Activated T-cell treated with anti-CD3 and anti-CD28 coated beads, Interleukin-2, amount 50 U/mL, for 48 hours (primary cell): Measurements from ENCODE around the gene FHOD3.
A peak's percentile ranks its signal among the peaks of the same experiment; 100 is the strongest.
"Not testable (repeated sequence)": the region's sequence is repeated elsewhere in the genome, so short reads cannot be mapped to it uniquely, and the experiment has no call there.

Source experiments
- DNase-seq, 2 experiments: peaks; one replicate each; pipeline ENCODE4 v3.0.0-alpha.2; 2020

The FHOD3 gene

DNA sequence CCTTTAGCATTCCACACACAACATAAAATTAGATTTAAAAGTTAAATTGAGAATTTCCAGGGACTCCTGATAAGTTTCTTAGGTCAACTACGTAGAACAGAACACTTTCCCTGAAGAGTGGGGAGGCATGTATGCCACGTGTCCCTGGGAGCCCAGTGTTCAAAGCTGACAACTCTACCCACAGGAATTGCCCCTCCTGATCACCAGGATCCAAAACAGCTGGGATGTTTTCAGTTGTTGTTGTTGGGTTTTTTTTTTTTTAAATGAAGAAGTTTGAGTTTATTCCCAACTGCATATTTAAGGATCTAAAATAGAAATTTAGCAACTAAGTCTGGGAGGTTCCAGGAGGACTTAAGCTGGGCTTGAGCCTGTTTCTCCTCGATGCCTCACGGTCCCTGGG lies 430.8 kb downstream of the FHOD3 start:
- no peak for DNase-seq

DNA sequence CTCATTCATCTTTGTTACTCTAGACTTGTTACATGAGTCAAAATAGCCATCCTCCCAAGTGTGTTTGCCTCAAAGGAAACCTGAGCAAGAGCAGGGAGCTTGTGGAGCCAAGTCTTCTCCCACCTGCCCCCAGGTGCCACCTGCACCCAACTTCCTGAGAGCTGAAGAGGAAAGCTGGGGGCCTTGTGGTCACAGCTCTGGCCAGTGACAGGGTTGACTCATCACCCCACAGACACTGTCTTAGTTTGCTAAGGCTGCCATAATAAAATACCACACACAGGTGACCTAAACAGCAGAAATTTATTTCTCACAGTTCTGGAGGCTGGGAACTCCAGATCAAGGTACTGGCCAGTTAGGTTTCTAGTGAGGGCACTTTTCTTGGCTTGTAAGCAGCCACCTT lies 431.7 kb downstream of the FHOD3 start:
- DNase-seq, result no peak

DNA sequence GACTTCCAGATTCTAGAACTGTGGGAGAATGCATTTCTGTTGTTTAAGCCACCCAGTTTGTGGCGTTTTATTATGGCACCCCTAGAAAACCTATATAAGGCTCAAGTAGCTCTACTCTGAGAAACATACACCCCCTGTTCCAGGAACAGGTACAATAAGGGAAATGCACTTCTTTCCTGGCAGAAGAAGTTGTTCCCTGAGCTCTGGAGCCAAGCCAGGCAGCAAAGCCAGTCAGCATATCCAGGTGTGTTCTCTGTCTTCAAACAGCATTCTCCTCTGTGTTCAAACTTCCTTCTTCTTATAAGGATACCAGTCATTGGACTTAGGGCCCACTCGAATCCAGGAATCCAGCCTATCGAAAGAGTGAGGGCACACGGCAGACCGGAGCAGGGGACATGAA lies 434.8 kb downstream of the FHOD3 start:
- DNase-seq, result no peak

DNA sequence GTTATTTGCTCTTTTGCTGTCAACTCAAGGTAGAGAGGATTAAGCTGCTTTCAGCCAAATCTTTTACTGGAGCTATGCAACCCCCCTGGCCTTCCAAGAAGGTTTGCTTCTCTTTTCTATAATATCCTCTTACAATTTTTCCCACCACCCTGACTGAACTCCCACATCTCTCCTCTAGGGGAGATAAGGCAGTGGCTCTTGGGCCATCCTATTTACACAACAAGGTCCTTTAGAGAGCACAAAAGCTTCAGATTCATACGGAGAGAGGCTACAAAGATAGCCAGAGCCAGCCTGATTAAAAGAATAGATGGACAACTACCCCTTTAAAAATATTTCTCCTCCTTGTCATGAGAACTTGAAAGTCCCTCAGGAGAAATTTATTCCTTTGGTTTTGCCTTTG lies 435.6 kb downstream of the FHOD3 start:
- DNase-seq, result no peak

DNA sequence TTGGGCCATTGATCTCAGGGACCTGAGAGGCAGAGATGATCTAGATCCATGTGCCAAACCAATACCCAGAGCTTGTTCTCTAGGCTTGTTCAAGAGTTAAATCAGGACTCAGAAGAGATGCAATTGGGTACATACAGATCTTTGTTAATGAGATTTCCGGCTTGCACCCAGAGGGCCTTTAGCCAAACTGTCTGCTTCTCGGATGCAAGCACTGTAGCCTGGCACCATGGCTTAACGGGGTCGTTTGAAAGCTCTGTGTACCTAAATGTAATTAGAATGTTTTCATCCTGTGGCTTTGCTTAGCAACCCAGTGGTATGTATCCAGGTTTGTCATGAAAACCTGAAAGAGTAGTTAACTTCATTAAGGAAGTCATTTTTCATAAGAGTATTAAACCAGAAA lies 437.1 kb downstream of the FHOD3 start:
- no peak for DNase-seq

DNA sequence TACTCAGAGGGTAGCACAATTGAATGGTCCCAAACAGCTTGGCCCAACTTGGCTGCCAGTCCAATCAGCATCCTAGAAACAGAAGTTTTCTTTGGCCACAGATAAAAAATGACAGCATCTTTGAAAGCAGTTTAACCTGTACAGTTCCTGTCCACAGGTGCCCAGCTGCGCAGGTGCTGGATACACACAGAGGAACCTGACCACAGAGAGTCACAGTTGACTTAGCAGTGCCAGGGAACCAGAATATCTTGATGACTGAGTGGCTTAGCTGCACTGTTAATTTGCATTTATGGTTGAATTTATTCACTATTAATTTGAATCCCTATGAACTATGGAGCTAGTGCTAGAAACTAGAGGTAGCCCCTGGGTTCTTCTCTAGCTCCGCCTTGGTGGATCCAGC lies 437.6 kb downstream of the FHOD3 start:
- no peak for DNase-seq

DNA sequence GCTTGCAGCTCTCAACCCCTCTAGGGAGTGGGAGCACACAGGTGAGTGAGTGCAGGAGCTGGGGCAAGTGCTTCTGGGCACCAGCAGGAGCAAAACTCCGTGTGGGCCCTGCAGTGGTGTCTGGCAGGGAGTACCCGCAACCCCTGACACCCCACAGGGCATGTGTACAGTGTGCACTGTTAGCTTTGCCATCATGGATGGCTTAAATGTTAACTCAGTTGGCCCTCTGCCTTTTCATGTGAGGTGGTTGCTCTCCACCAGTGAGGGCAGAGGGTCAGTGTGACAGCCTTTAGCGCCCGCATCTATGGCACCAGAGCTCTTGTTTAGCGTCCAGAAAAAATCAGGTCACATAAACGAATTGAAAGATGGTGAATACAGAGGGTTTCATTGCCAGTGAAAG lies 438.6 kb downstream of the FHOD3 start:
- DNase-seq, result no peak

DNA sequence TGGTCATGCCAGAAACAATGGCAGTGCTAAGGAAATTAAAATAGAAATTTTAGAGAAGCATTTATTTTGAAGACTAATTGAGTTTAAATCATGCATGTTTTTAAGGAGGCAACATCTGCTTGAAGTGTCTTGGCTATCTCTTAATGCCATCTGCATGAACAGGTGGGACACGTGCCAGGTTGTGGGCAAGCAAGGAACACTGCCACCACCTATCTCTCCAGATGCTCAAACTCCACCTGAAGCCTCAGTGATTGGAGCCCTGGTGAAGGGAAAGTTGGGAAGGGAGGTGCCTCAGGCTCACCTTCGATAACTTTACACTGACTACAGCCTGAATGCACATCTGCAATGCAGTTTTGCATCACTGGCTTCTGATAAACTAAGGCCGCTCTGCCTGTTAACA lies 439.8 kb downstream of the FHOD3 start:
- no peak for DNase-seq

DNA sequence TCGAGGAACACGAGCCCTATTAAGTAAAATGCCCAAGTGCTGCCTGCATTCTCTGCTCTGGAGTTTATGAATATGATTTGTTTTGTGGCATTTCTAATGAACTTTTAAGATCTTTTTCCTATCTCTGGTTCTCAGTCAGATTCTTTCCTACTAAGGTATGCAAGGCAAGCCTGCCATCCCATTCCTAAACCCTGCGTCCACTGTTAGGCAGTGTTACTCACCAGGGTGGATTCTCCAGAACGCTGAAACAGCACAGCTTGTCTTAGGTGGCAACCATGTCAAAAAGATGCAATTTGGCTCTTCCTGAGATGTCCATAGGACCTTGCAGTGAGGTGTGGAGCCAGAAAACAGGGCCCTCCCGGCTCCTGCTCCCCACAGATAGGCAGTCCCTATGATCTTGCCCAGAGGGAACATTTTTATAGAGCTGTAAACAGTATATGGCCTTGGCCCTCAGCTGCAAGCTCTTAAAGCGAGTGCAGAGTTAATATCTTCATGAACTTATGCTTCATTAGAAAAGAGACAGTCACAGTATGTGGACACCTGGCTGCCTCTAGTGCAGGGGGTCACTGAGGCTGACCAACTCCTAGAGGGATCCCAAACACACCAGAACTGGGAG lies 446.9 kb downstream of the FHOD3 start:
- no peak for DNase-seq

DNA sequence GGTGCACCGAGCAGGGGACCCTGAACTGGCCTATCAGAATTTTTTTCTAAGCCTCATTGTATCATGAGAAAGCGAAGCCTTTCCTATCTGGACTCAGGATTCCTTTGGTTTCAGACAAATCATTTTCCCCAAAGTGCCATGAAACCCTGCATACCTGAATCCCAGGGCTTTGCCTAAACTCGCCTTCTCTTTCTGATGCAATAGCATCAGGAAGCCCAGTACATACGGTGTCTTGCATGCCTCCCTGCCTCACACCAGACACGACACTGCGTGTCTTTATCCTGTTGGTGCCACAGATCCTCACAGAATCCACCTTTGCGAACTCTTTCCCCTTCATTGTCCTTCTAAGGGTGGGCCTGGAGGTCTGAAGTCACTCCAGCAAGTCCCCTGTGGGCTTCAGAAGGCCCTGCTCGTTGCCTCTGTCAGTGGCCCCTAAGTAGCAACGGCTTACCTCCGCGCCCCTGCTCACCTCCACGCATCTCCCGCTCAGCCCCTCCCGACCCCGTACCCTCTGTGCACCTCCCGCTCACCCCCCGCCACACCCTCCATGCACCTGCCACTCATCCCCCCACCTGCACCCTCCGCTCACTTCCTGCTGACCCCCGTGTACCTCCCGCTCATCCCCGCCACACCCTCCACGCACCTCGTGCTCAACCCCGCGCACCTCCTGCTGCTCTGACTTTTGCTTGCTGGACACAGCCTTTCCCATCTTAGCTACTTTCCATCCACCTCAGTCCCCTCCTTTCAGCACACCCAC lies 447.9 kb downstream of the FHOD3 start:
- no peak for DNase-seq

DNA sequence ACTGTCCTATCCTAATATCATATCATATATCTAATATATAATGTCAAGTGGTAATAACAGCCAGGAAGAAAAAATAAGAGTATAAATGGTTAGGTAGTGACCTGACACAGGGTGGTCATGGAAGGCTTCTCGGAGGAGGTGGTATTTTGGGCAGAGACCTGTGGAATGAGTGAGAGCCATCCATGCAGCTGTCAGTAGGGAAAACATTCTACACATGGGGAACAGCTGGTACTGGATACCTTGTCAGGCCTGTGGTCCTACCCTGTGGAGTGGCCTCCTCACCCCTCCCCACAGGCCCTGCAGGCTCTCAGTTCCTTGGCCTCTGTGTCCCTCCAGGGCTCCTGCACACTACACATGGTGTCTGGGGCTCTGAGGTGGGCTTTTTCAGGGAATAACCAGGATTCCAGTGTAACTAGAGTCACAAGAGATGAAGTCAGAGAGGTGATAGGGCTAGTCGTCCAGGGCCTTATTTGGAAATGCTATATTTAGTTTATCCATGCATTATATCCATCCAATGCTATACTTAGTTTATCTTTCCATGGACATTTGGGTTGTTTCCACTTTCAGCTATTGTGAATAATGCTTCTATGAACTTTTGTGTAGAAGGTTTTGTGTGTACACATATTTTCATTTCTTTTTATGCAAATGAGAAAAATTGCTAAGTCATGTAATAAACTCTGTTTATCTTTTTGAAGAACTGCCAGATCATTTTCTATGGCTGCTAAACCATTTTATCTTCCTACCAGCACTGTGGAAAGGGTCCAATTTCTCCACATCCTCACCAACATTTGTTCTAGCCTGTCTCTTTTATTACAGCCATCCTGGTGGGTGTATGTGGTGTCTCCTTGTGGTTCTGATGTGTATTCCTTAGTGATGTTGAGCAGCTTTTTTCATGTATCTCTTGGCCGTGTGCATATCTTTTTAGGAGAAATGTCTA lies 455.7 kb downstream of the FHOD3 start:
- no peak for DNase-seq

DNA sequence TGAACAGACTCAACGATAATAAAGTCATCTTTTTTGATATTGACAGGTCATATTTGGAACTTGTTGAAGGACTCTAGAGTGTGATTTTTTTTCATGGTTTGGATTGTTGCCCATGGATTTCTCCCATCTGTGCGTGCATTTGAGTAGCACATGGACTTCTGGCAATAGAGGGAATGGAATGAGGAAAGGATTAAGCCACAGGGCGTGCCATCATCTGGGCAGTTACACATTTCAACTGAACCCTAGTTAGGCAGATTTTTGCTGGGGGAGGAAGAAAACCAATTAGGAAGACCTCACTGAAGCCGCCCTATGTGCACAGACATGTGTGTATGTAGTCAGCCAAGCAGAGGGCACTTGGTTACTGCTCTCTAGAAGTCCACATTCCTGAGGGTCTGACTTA lies 458.7 kb downstream of the FHOD3 start:
- DNase-seq, result no peak

DNA sequence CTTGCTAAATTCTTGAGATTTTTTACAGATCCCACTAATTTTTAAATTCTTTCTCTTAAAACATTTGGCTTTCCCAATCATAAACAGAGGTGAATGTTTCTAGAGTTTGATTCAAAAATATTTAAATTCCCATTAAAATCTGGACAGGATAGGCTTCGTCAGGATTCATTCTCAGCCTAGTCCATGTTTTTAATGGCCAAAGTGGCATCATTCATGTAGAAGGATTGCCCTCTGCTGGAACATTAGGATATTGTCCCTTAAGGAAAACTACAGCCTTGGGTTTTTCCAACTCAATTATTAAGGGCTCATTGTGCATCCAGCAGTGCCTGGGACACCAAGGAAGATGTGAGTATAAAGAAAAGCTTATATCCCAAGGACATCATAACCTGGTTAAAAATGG lies 459.6 kb downstream of the FHOD3 start:
- no peak for DNase-seq

DNA sequence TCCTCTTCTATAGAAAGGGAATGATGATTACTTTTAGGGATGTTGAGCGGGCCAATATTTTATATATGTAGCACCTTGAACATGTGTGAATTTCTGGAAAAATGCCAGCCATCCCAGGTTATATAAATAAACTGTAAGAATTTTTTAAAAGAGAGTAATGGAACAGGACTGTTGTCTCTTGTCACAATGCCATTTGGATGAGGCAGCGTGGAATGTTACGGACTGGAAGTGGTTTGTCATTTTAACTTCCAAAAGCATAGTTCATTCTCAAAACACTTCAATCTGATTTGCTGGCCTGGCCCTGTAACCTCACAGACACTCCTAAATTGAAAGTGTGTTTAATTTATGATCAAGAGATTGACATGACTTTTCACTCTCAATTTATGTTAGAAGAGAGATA lies 460.5 kb downstream of the FHOD3 start:
- no peak for DNase-seq

DNA sequence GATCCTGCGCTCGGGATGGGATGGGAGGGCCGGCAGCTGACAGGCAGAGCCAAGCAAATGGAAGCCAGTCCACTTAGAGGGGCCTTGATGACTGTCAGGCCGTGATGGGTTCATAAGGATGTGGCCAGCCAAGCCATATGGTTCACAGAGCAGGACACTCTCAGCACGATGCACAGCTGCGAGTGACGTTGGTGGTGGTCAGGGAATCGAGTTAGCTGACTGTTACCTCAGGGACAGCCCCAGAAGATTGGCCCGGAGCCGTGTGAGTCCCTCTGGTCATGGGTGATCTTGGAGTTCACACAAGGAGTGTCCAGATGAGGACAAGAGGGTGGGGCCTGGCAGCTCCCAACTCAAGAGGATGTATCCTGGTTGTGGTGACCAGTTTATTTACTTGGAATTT lies 461.1 kb downstream of the FHOD3 start:
- no peak for DNase-seq

DNA sequence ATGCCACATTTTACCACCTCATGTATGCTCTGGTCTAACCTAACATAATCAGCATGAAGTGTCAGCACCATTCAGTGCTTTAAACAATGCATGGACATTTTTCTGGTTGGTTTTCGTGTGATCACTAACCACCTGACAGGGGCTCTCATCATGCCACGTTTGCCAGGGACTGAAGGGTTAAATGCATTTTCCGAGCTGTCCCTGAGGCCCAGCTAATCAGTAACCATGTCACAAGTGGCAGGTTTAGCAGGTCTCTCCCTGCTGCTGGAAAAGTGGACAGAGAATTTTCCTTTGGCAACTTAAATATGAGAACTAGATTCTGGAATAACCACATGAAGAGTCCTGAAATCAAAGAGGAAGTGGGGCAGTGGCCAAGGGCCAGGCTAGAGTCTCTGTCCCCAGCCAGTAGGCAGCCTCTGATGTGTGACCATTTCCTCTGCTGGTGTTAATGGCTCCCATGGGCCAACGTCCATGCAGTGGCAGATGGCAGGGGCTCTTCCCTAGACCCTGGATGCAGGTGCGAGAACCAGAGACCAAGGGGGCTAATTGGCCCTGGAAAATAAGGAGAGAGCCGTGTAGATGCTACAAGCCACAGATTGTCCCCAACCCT lies 461.8 kb downstream of the FHOD3 start:
- no peak for DNase-seq

DNA sequence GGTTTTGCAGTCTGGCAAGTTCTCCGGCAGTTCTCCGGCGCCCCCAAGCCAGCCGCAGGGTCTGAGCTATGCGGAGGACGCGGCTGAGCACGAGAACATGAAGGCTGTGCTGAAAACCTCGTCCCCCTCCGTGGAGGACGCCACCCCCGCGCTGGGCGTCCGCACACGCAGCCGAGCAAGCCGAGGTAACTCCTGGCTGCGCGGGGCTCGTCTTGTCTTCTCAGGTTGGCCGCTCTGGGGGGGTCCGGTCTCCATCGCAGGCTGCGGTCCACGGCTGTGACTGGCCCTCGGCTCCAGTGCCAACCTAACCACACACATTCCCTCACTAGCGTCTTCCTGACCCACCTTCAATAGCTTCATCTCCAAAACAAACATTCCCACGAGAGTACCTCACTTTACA lies 463.1 kb downstream of the FHOD3 start:
- DNase-seq, result no peak

DNA sequence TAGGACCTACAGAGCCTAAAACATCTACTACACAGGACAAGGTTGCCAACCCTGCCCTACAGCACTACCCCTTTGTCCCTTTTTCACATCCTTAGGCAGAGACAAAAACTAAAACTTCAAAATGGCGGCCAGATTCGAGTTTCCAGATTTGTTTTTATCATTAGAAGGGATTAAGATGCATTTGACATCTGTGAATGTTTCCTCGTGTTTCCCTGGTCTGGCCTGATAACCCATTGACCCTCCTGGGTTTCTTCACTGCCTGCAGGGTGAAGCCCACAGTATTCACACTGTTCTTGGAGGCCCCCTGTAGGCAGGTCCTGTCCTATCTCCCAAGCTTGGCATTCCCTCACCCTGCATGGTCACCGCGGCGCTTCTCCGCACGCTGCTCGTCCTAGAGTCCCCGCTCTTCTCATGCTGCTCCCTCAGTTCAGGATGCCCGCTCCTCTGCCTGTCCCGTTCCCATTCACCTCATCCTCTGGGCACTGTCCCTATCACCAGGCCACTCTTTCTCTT lies 463.7 kb downstream of the FHOD3 start:
- DNase-seq, result no peak

DNA sequence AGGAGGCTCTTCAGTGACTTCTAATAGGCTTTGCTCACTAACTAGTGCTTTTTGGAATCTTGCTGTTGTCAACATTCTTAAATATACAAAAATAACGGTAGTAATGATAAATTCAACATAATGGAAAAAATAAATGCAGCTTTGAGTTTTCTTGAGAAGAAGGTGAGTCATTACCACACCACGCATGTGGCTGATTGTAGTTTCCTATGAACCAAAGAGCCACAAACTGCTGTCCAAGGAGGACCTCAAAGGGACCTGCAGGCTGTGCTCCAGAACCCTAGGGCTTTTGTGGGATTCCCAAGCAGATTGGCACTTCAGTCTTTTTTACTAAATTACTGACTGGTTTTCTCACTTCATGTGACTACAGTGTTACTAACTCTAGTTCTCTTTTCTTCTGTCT lies 464.6 kb downstream of the FHOD3 start:
- no peak for DNase-seq

DNA sequence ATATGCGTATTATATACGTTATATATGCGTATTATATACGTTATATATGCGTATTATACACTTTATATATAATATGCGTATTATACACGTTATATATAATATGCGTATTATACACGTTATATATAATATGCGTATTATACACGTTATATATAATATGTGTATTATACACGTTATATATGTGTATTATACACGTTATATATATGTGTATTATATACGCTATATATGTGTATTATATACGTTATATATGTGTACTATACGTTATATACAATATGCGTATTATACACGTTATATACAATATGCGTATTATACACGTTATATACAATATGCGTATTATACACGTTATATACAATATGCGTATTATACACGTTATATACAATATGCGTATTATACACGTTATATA lies 465.5 kb downstream of the FHOD3 start:
- DNase-seq, result not testable (repeated sequence)

DNA sequence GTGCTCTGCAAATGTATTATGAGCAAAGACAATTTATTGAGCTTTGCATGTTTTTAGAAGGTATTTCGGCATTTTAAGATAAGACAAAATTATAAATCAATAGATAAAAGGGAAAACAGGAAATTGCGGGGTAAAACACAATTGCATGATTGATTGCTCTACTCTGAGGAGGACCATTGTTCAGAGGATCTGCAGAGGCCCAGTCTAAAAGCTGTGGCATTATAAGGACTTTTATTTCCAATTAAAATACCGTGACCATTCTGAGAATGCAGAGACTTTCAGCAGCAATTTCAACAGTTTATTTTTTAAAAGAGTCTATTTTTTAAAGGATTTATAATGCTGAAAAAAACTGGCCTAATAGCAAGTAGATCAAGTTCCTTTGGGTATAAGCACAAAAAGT lies 469.3 kb downstream of the FHOD3 start:
- no peak for DNase-seq

DNA sequence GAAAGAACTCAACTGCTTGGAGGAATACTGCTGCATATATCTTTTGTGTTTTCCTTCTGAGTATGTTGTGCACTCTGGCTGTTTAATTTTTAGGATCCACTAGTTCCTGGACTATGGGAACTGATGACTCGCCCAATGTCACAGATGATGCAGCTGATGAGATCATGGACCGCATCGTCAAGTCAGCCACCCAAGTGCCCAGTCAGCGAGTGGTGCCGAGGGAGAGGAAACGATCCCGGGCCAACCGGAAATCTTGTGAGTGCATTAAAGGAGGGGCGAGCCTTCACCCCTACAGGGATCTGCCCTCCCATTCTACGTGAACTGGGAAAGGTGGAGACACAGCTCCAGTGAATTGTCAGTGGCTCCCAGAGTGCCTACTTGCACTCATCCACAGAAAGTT lies 471.7 kb downstream of the FHOD3 start:
- DNase-seq, result no peak

DNA sequence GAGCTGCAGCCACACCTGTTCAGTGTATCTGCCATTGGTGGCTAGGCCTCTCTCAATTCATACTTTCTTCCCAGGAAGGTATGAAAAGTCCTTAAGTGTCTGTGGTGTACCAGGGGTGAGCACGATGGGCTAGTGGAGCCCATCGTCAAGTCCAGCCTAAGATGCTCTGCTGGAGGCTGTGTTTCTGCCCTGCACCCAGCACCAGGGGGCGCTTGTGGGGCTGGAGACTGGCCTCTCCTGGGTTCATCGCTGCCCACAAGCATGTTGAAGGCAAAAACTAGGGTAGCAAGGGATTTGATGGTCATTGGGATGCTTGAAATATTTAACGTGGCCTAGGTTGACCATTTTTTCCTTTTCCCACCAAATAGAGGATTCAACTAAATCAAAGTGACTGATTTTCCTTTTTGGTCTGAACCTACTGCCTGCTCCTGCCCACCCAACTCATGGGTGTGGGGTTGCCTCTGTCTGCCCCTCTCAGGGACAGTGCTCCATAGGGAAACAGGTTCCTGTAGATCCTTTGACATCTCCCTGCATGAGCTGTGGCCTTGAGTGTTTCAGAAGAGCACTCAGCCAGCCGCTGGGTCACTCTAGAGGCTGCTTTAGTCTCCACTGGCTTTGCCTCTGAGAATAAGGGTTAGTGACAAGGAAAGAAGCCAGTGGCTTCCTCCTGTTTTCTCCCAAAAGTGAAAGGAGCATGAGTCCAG lies 472.2 kb downstream of the FHOD3 start:
- peak; percentile 27 to 30 for DNase-seq
